BLaER1 treated with 17β-estradiol and CSF1 and Interleukin-3, amounts not matched to agents 10 nM and 100 nM (cell line): Measurements from ENCODE around the gene CYP1B1.
A peak's percentile ranks its signal among the peaks of the same experiment; 100 is the strongest.

Experiments used
- H3K27ac ChIP-seq, 11 experiments: shearing (Covaris generic); formaldehyde crosslinking; 2 replicates each; pipeline ENCODE4 v1.8.1; 2022
- H3K27me3 ChIP-seq, 11 experiments: shearing (Covaris generic); formaldehyde crosslinking; 2 replicates each; pipeline ENCODE4 v1.8.1; 2022
- H3K36me3 ChIP-seq, 11 experiments: shearing (Covaris generic); formaldehyde crosslinking; 2 replicates each; pipeline ENCODE4 v1.8.1; 2022
- H3K4me1 ChIP-seq, 10 experiments: shearing (Covaris generic); formaldehyde crosslinking; 2 replicates each; pipeline ENCODE4 v1.8.1; 2022
- H3K4me2 ChIP-seq, 11 experiments: shearing (Covaris generic); formaldehyde crosslinking; 2 replicates each; pipeline ENCODE4 v1.8.1; 2022
- H3K4me3 ChIP-seq, 10 experiments: shearing (Covaris generic); formaldehyde crosslinking; 2 replicates each; pipeline ENCODE4 v1.8.1; 2022
- H3K9ac ChIP-seq, 11 experiments: shearing (Covaris generic); formaldehyde crosslinking; 2 replicates each; pipeline ENCODE4 v1.8.1; 2022
- H3K9me3 ChIP-seq, 11 experiments: shearing (Covaris generic); formaldehyde crosslinking; replicated peaks in 1 of 11; 2 replicates each; pipeline ENCODE4 v1.8.1; 2022
- H4K20me1 ChIP-seq, 11 experiments: shearing (Covaris generic); formaldehyde crosslinking; 2 replicates each; pipeline ENCODE4 v1.8.1; 2022
- Cebpa-rat ChIP-seq, 11 experiments: shearing (Covaris generic); IDR thresholded peaks; 2 replicates each; pipeline ENCODE4 v1.8.1; 2022

The CYP1B1 gene

DNA sequence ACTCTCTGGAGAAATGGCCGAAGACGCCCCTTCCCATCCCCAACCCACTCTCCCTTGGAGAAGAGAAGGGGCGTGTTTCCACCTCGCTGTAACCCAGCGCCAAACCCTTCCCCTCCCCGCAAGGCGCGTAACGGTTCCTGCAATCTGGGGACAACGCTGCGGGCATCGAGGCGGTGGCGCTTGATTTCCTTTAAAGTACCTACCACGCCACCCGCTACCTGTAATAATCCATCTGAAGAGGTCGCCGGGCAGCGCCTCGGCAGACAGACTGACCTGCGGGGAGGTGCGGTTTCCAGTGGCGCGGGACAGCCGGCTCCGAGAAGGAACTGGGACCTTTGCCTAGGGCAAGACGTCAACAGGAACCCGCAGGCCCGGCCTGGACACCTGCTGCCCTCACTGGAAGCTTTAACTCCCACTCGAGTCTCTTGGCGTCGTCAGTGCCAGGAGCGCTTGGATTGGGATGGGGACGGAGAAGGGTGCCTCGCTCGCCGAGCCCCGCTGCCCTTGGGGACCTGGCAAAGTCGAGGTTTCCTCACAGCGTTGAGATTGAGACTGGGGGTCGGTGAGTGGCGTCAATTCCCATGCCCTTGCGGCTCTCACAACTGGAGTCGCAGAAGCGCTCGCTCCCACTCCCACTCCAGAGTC is at the start of gene CYP1B1:
Gene CYP1B1 (minus strand): TSS at position 645 of the 645 bp plus-strand sequence. CDS start 763 bp downstream, outside the sequence.
- Histone ChIP-seq H3K36me3 (peaks cover 0 to 7% (median 0%) of the 10 kb centered on the region in 11 experiments; a peak in 2 of 22 replicates), H3K27ac (no peak within 1 kb of the TSS), H3K27me3 (peaks cover 18 to 37% (median 29%) of the 10 kb centered on the region in 11 experiments), H3K9me3 (peaks cover 44 to 51% (median 47%) of the 10 kb centered on the region in 11 experiments), H3K4me2 (peak within 1 kb of the TSS; percentile 10 to 81 (median 50); a peak in 17 of 22 replicates), H3K9ac (peak within 1 kb of the TSS in 1 of 11 experiments; percentile 52; a peak in 1 of 22 replicates), H4K20me1 (no peaks in the 10 kb centered on the region), H3K4me3 (peak within 1 kb of the TSS; percentile 9 to 62 (median 40); a peak in 16 of 20 replicates), H3K4me1 (peaks cover 0 to 8% (median 4%) of the 10 kb centered on the region in 10 experiments; a peak in 8 of 20 replicates)
- TF ChIP-seq Cebpa-rat (IDR thresholded peaks at IDR 0.05): no peak

GRCh38 chr2:38125007-38125406 is 49.1 kb upstream of the CYP1B1 start:
- H3K36me3 ChIP-seq: peaks cover 0 to 18% (median 4%) of the 10 kb centered on the region in 11 experiments; a peak in 7 of 22 replicates

GRCh38 chr2:38123911-38124310 is 48.0 kb upstream of the CYP1B1 start:
- Histone ChIP-seq H3K9ac (no peak overlapping the region), H3K27me3 (no peaks in the 10 kb centered on the region), H3K4me1 (peaks cover 0 to 71% (median 10%) of the 10 kb centered on the region in 10 experiments; a peak in 14 of 20 replicates), H3K27ac (no peak overlapping the region), H3K4me2 (peak overlapping the region in 1 of 11 experiments; percentile 28; a peak in 1 of 22 replicates), H4K20me1 (no peaks in the 10 kb centered on the region), H3K36me3 (peaks cover 0 to 18% (median 4%) of the 10 kb centered on the region in 11 experiments; a peak in 7 of 22 replicates), H3K4me3 (no peak overlapping the region), H3K9me3 (peaks cover 21 to 39% (median 30%) of the 10 kb centered on the region in 11 experiments)
- no peak for TF ChIP-seq Cebpa-rat (IDR thresholded peaks at IDR 0.05)

More at GRCh38 chr2:38125007-38125406, 49.1 kb upstream of the CYP1B1 start:
- H3K9me3 ChIP-seq: peaks cover 21 to 42% (median 30%) of the 10 kb centered on the region in 11 experiments
- no peaks in the 10 kb centered on the region for H4K20me1 ChIP-seq
- H3K27ac ChIP-seq: no peak overlapping the region
- H3K4me3 ChIP-seq: no peak overlapping the region
- TF ChIP-seq Cebpa-rat (IDR thresholded peaks at IDR 0.05): no peak
- H3K27me3 ChIP-seq: no peaks in the 10 kb centered on the region
- no peak overlapping the region for H3K4me2 ChIP-seq
- peaks cover 0 to 82% (median 18%) of the 10 kb centered on the region in 10 experiments; a peak in 15 of 20 replicates for H3K4me1 ChIP-seq
- H3K9ac ChIP-seq: no peak overlapping the region

DNA sequence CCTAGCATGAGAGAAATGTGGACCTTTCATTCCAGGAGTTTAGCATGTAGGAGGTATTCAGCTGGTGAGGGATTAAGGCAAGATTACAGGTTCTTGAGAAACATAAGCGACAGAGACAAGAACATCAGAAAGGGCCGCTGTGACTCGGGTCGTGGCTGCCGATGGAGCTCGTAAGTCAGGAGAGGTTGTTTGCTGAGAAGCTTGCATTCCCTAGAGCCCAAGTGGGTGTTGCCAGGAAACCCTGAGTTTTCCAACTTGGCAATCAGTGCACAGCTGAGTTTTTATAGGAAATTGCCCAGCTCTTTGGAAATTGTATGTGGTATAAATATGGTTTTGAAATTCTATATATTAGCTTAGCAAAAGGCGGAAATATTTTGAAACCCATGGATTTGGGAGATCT is 46.4 kb upstream of the CYP1B1 start:
- no peaks in the 10 kb centered on the region for H3K27me3 ChIP-seq
- peaks cover 0 to 8% (median 2%) of the 10 kb centered on the region in 11 experiments; a peak in 7 of 22 replicates for H3K36me3 ChIP-seq
- no peaks in the 10 kb centered on the region for H4K20me1 ChIP-seq
- peaks cover 12 to 27% (median 17%) of the 10 kb centered on the region in 11 experiments for H3K9me3 ChIP-seq
- H3K27ac ChIP-seq: no peak overlapping the region
- no peak overlapping the region for H3K4me3 ChIP-seq
- H3K4me2 ChIP-seq: peak overlapping the region in 2 of 11 experiments; percentile 20 to 55; a peak in 1 of 22 replicates
- H3K9ac ChIP-seq: no peak overlapping the region
- peaks cover 0 to 56% (median 0%) of the 10 kb centered on the region in 10 experiments; a peak in 6 of 20 replicates for H3K4me1 ChIP-seq
- TF ChIP-seq Cebpa-rat (IDR thresholded peaks at IDR 0.05): no peak

- Histone ChIP-seq H3K4me1 (peaks cover 0 to 51% (median 0%) of the 10 kb centered on the region in 10 experiments; a peak in 5 of 20 replicates), H3K9me3 (peaks cover 3 to 18% (median 8%) of the 10 kb centered on the region in 11 experiments), H3K9ac (no peak overlapping the region), H3K27ac (no peak overlapping the region), H3K36me3 (0 out of 22 replicates have a peak, but pooled peaks cover 0 to 2% (median 0%) of the 10 kb centered on the region in 11 experiments), H3K4me2 (peak overlapping the region in 2 of 11 experiments; percentile 20 to 55; a peak in 4 of 22 replicates), H3K4me3 (no peak overlapping the region), H4K20me1 (no peaks in the 10 kb centered on the region), H3K27me3 (no peaks in the 10 kb centered on the region)
- no peak for TF ChIP-seq Cebpa-rat (IDR thresholded peaks at IDR 0.05)
Observed at GRCh38 chr2:38121481-38121880, 45.5 kb upstream of the CYP1B1 start.

- TF ChIP-seq Cebpa-rat (IDR thresholded peaks at IDR 0.05): no peak
- peaks cover 0 to 50% (median 0%) of the 10 kb centered on the region in 10 experiments; a peak in 6 of 20 replicates for H3K4me1 ChIP-seq
Observed at GRCh38 chr2:38120829-38121228, 44.9 kb upstream of the CYP1B1 start.

DNA sequence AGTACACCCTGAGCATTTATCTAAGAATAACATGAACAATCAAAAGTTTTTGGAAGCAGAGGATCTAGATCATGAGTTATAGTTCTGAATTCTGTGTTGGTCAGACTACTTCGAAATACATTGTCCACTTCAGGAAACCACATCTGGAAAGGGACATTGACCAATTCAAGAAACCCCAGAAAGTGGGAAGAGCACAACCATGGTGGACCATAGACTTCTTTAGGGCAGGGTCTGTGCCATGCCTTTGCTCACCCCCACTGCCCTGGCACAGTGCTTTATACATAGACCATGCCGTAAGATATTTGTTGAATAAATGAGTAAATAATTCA is 44.3 kb upstream of the CYP1B1 start:
- no peak overlapping the region for H3K27ac ChIP-seq
- peaks cover 0 to 6% (median 0%) of the 10 kb centered on the region in 11 experiments; a peak in 6 of 22 replicates for H3K9me3 ChIP-seq
- H4K20me1 ChIP-seq: no peaks in the 10 kb centered on the region
- H3K36me3 ChIP-seq: 0 out of 22 replicates have a peak, but pooled peaks cover 0 to 2% (median 0%) of the 10 kb centered on the region in 11 experiments
- no peak overlapping the region for H3K9ac ChIP-seq
- H3K4me3 ChIP-seq: no peak overlapping the region
- no peaks in the 10 kb centered on the region for H3K27me3 ChIP-seq
- H3K4me2 ChIP-seq: peak overlapping the region in 1 of 11 experiments; percentile 15; a peak in 1 of 22 replicates
- H3K4me1 ChIP-seq: peaks cover 0 to 53% (median 0%) of the 10 kb centered on the region in 10 experiments; a peak in 6 of 20 replicates
- TF ChIP-seq Cebpa-rat (IDR thresholded peaks at IDR 0.05): no peak

More at GRCh38 chr2:38120829-38121228, 44.9 kb upstream of the CYP1B1 start:
- Histone ChIP-seq H3K9ac (no peak overlapping the region), H4K20me1 (no peaks in the 10 kb centered on the region), H3K9me3 (peaks cover 0 to 12% (median 2%) of the 10 kb centered on the region in 11 experiments; a peak in 10 of 22 replicates), H3K36me3 (0 out of 22 replicates have a peak, but pooled peaks cover 0 to 2% (median 0%) of the 10 kb centered on the region in 11 experiments), H3K4me2 (peak overlapping the region in 2 of 11 experiments; percentile 20 to 55; a peak in 3 of 22 replicates), H3K27ac (no peak overlapping the region), H3K27me3 (no peaks in the 10 kb centered on the region), H3K4me3 (no peak overlapping the region)

DNA sequence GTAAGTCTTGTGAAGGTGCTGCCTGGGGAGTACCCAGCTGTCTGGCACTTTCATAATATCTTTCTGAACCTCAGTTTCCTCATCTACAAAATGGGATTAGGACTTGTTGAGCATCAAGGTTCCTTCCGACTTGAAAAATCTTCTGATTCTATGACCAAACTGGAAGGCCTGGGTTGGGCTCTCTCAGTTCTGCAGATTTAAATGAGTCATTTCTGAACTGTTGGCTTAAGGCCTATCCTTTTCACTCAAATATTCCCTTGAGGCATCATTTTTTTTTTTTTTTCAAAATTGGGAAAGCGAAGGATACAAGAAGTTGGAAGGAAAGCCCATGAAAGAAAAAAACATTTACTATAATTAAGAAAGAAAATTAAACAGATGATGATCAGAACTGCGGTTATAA is 40.8 kb upstream of the CYP1B1 start:
- no peaks in the 10 kb centered on the region for H3K9me3 ChIP-seq
- H3K9ac ChIP-seq: no peak overlapping the region
- peaks cover 0 to 58% (median 0%) of the 10 kb centered on the region in 10 experiments; a peak in 6 of 20 replicates for H3K4me1 ChIP-seq
- H3K27me3 ChIP-seq: no peaks in the 10 kb centered on the region
- TF ChIP-seq Cebpa-rat (IDR thresholded peaks at IDR 0.05): no peak
- H3K36me3 ChIP-seq: no peaks in the 10 kb centered on the region
- peak overlapping the region in 1 of 11 experiments; percentile 36; a peak in 1 of 22 replicates for H3K4me2 ChIP-seq
- H3K27ac ChIP-seq: no peak overlapping the region
- no peaks in the 10 kb centered on the region for H4K20me1 ChIP-seq
- no peak overlapping the region for H3K4me3 ChIP-seq
